HL-60 (cell line): ENCODE measurements around the gene DPF3.

Experiments used
- TF ChIP-seq, protein P1 (sequence below): IDR thresholded peaks from one replicate; pipeline ENCODE4 v1.5.1; 2011; ENCODE audit warnings: low read length, control low read depth, inconsistent platforms; ENCODE audit not compliant: insufficient read depth
- TF ChIP-seq, protein P2 (sequence below): IDR thresholded peaks from 2 replicates; pipeline ENCODE4 v1.6.1; 2012; ENCODE audit warnings: low read depth; ENCODE audit not compliant: insufficient replicate concordance

DNA sequence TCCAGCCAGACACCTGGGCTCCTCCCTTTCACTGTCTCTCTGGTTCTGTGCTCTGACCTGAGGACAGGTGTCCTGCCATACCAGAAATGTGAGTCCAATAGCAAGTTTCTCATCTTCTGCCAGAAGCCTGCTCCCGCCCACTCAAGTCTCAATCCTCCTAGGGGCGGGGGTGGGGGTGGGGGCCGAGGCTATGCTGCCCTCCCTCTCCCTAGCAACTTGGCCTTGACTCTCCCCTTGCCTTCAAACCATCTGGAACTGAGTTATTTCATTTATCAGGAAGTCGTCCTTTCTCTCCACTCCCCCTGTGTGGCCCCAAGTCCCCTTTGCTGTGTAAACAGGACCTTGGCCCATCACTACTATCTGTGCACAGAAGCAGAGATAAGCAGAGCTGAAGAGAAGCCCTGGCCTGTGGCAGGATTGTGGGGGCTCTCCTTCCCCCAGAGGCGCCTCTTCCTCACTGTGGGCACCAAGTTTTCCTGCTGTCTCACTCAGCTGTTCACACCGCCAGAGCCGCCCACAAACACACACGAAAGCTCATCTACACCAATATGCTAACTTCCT is 117.1 kb downstream of the DPF3 start:
- TF ChIP-seq, protein P1, sequence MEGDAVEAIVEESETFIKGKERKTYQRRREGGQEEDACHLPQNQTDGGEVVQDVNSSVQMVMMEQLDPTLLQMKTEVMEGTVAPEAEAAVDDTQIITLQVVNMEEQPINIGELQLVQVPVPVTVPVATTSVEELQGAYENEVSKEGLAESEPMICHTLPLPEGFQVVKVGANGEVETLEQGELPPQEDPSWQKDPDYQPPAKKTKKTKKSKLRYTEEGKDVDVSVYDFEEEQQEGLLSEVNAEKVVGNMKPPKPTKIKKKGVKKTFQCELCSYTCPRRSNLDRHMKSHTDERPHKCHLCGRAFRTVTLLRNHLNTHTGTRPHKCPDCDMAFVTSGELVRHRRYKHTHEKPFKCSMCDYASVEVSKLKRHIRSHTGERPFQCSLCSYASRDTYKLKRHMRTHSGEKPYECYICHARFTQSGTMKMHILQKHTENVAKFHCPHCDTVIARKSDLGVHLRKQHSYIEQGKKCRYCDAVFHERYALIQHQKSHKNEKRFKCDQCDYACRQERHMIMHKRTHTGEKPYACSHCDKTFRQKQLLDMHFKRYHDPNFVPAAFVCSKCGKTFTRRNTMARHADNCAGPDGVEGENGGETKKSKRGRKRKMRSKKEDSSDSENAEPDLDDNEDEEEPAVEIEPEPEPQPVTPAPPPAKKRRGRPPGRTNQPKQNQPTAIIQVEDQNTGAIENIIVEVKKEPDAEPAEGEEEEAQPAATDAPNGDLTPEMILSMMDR: no peak
- TF ChIP-seq, protein P2, sequence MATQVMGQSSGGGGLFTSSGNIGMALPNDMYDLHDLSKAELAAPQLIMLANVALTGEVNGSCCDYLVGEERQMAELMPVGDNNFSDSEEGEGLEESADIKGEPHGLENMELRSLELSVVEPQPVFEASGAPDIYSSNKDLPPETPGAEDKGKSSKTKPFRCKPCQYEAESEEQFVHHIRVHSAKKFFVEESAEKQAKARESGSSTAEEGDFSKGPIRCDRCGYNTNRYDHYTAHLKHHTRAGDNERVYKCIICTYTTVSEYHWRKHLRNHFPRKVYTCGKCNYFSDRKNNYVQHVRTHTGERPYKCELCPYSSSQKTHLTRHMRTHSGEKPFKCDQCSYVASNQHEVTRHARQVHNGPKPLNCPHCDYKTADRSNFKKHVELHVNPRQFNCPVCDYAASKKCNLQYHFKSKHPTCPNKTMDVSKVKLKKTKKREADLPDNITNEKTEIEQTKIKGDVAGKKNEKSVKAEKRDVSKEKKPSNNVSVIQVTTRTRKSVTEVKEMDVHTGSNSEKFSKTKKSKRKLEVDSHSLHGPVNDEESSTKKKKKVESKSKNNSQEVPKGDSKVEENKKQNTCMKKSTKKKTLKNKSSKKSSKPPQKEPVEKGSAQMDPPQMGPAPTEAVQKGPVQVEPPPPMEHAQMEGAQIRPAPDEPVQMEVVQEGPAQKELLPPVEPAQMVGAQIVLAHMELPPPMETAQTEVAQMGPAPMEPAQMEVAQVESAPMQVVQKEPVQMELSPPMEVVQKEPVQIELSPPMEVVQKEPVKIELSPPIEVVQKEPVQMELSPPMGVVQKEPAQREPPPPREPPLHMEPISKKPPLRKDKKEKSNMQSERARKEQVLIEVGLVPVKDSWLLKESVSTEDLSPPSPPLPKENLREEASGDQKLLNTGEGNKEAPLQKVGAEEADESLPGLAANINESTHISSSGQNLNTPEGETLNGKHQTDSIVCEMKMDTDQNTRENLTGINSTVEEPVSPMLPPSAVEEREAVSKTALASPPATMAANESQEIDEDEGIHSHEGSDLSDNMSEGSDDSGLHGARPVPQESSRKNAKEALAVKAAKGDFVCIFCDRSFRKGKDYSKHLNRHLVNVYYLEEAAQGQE: no peak
